SK-N-SH treated with all-trans-retinoic acid at 6 μM for 48 hours (cell line): Measurements from ENCODE around the gene HHAT.

Experiments used
- ARNTL ChIP-seq: fragments of 450-650 bp; formaldehyde crosslinking; IDR thresholded peaks from 2 replicates; pipeline ENCODE4 v1.5.0; 2020; ENCODE audit warnings: low read depth, mild to moderate bottlenecking, moderate library complexity, borderline replicate concordance
- CREB5 ChIP-seq: fragments of 250-450 bp; sonication (Bioruptor Pico); IDR thresholded peaks from 2 replicates; pipeline ENCODE4 v1.5.1; 2020; ENCODE audit warnings: low read depth, mild to moderate bottlenecking, moderate library complexity
- CSRNP3 ChIP-seq: fragments of 250-450 bp; sonication (Bioruptor Pico); IDR thresholded peaks from 2 replicates; pipeline ENCODE4 v1.5.1; 2021; ENCODE audit warnings: mild to moderate bottlenecking, moderate library complexity
- ISL1 ChIP-seq: fragments of 250-450 bp; sonication (Bioruptor Pico); IDR thresholded peaks from 2 replicates; pipeline ENCODE4 v2.1.2; 2022; ENCODE audit warnings: mild to moderate bottlenecking, moderate library complexity
- OSR1 ChIP-seq: fragments of 250-450 bp; sonication (Bioruptor Pico); IDR thresholded peaks from 2 replicates; pipeline ENCODE4 v1.8.0; 2022; ENCODE audit warnings: moderate library complexity, mild to moderate bottlenecking, inconsistent platforms
- PATZ1 ChIP-seq: fragments of 250-450 bp; sonication (Bioruptor Pico); IDR thresholded peaks from 2 replicates; pipeline ENCODE4 v1.8.0; 2020; ENCODE audit warnings: mild to moderate bottlenecking, moderate library complexity, borderline replicate concordance
- ZC3H10 ChIP-seq: fragments of 250-450 bp; sonication (Bioruptor Pico); IDR thresholded peaks from 2 replicates; pipeline ENCODE4 v1.5.1; 2021; ENCODE audit warnings: mild to moderate bottlenecking, moderate library complexity
- ZFP3 ChIP-seq: fragments of 250-450 bp; sonication (Bioruptor Pico); IDR thresholded peaks from 2 replicates; pipeline ENCODE4 v1.5.0; 2020; ENCODE audit warnings: mild to moderate bottlenecking, moderate library complexity
- ZNF8 ChIP-seq: fragments of 450-650 bp; formaldehyde crosslinking; IDR thresholded peaks from 2 replicates; pipeline ENCODE4 v1.5.0; 2020; ENCODE audit warnings: mild to moderate bottlenecking, moderate library complexity

DNA sequence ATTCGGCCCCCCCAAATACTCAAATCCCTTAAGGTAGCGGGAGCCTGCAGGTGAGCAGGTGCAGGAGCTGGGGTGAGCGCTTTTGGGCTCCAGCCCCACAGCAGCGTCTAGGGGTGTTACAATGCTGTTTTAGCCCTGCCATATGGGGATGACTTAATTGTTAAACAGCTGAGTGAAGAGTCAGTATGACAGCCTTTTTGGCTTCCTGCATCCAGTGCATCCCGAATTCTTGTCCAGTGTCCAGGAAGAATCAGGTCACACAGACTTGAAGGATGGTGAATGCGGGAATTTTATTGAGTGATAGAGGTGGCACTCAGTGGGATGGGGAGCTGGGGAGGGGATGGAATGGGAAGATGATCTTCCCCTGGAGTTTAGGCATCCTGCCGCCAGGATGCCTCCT lies 30.4 kb upstream of the HHAT start:
- TF ChIP-seq PATZ1 (CRISPR knock-in tag) (no peak), ZFP3 (no peak), ZC3H10 (CRISPR knock-in tag) (no peak), CSRNP3 (CRISPR knock-in tag) (no peak), CREB5 (CRISPR knock-in tag) (no peak), ZNF8 (CRISPR knock-in tag) (no peak), OSR1 (CRISPR knock-in tag) (no peak), ARNTL (CRISPR knock-in tag) (no peak), ISL1 (no peak)
